Activated T-helper 17 cell treated with anti-CD3 and anti-CD28 coated beads, Interleukin-2, amount 50 U/mL, for 72 hours (primary cell): Measurements from ENCODE around the gene BIRC3. TPM values are rescaled to one million over a fixed set of nuclear protein-coding genes. Genes with fewer than 3 reads are reported as not detected.
"Not testable (repeated sequence)": the region's sequence is repeated elsewhere in the genome, so short reads cannot be mapped to it uniquely, and the experiment has no call there.

Experiments
- ATAC-seq: fragments of 150-1000 bp; cut with Tn5 transposase; replicated peaks from 2 replicates; pipeline ENCODE4 v1.10.0; 2021; ENCODE audit warnings: mild to moderate bottlenecking, moderate library complexity
- H3K27ac Mint-ChIP-seq: one replicate; pipeline ENCODE4 v1.8.0; 2022; ENCODE audit warnings: mixed read lengths
- H3K27me3 Mint-ChIP-seq: one replicate; pipeline ENCODE4 v1.8.0; 2022; ENCODE audit warnings: mixed read lengths
- H3K36me3 Mint-ChIP-seq: one replicate; pipeline ENCODE4 v1.8.0; 2022; ENCODE audit warnings: low read depth, mild to moderate bottlenecking, mixed read lengths
- H3K4me1 Mint-ChIP-seq: one replicate; pipeline ENCODE4 v1.8.0; 2022; ENCODE audit warnings: mixed read lengths
- H3K4me3 Mint-ChIP-seq: one replicate; pipeline ENCODE4 v1.8.0; 2022; ENCODE audit warnings: mild to moderate bottlenecking, mixed read lengths
- H3K9me3 Mint-ChIP-seq: one replicate; pipeline ENCODE4 v1.8.0; 2022; ENCODE audit warnings: mixed read lengths
- total RNA-seq, 2 donors: library from RNA; stranded (reverse); gene quantifications; one replicate each; pipeline ENCODE4 v1.2.3, GENCODE V29; 2022

Gene BIRC3
- total RNA-seq, 2 donors from 2014 or later, result 124 to 355 TPM

GRCh38 chr11:102328748-102329147, 11.5 kb downstream of the BIRC3 start:
- no peak for ATAC-seq
- peaks cover 100% of the 10 kb centered on the region for H3K36me3 Mint-ChIP-seq
- no peaks in the 10 kb centered on the region for H3K27me3 Mint-ChIP-seq
- H3K9me3 Mint-ChIP-seq, result no peaks in the 10 kb centered on the region
- peaks cover 20% of the 10 kb centered on the region for H3K4me1 Mint-ChIP-seq
- H3K27ac Mint-ChIP-seq, result no peak overlapping the region
- H3K4me3 Mint-ChIP-seq, result no peak overlapping the region

- Mint-ChIP-seq H3K4me3 (no peak overlapping the region), H3K27ac (no peak overlapping the region), H3K4me1 (peaks cover 14% of the 10 kb centered on the region), H3K9me3 (no peaks in the 10 kb centered on the region), H3K36me3 (peaks cover 100% of the 10 kb centered on the region), H3K27me3 (no peaks in the 10 kb centered on the region)
- ATAC-seq, result no peak
Measured at GRCh38 chr11:102330231-102330630, 12.9 kb downstream of the BIRC3 start.

- H3K9me3 Mint-ChIP-seq, result no peaks in the 10 kb centered on the region
- H3K36me3 Mint-ChIP-seq, result peaks cover 100% of the 10 kb centered on the region
- H3K4me3 Mint-ChIP-seq, result no peak overlapping the region
- H3K27me3 Mint-ChIP-seq, result no peaks in the 10 kb centered on the region
- peaks cover 14% of the 10 kb centered on the region for H3K4me1 Mint-ChIP-seq
- no peak for ATAC-seq
- peak overlapping the region; percentile 68 for H3K27ac Mint-ChIP-seq
Measured at GRCh38 chr11:102331341-102331740, 14.1 kb downstream of the BIRC3 start.

- Mint-ChIP-seq H3K4me1 (peaks cover 14% of the 10 kb centered on the region), H3K4me3 (peak overlapping the region; percentile 3), H3K27me3 (no peaks in the 10 kb centered on the region), H3K36me3 (peaks cover 100% of the 10 kb centered on the region), H3K27ac (peak overlapping the region; percentile 68), H3K9me3 (no peaks in the 10 kb centered on the region)
- peak; percentile 78 for ATAC-seq
Measured at GRCh38 chr11:102332611-102332994, 15.3 kb downstream of the BIRC3 start.

GRCh38 chr11:102338479-102339010, 21.3 kb downstream of the BIRC3 start:
- no peaks in the 10 kb centered on the region for H3K27me3 Mint-ChIP-seq
- H3K27ac Mint-ChIP-seq, result peak overlapping the region; percentile 56
- peaks cover 52% of the 10 kb centered on the region for H3K36me3 Mint-ChIP-seq
- H3K4me3 Mint-ChIP-seq, result peak overlapping the region; percentile 6
- H3K4me1 Mint-ChIP-seq, result peaks cover 26% of the 10 kb centered on the region
- ATAC-seq, result no peak
- H3K9me3 Mint-ChIP-seq, result no peaks in the 10 kb centered on the region

- ATAC-seq, H3K4me3 Mint-ChIP-seq, H3K27me3 Mint-ChIP-seq, H3K27ac Mint-ChIP-seq, H3K9me3 Mint-ChIP-seq: not testable (repeated sequence)
- peaks cover 32% of the 10 kb centered on the region for H3K36me3 Mint-ChIP-seq
- peaks cover 32% of the 10 kb centered on the region for H3K4me1 Mint-ChIP-seq
Measured at GRCh38 chr11:102341311-102341710, 24.0 kb downstream of the BIRC3 start.

- peak; percentile 28 for ATAC-seq
- Mint-ChIP-seq H3K9me3 (no peaks in the 10 kb centered on the region), H3K27ac (no peak overlapping the region), H3K4me3 (no peak overlapping the region), H3K4me1 (peaks cover 32% of the 10 kb centered on the region), H3K27me3 (no peaks in the 10 kb centered on the region), H3K36me3 (peaks cover 32% of the 10 kb centered on the region)
Measured at GRCh38 chr11:102341844-102342318, 24.6 kb downstream of the BIRC3 start.

- ATAC-seq, result no peak
Measured at GRCh38 chr11:102343809-102344208, 26.5 kb downstream of the BIRC3 start.

GRCh38 chr11:102345904-102346303, 28.6 kb downstream of the BIRC3 start:
- Mint-ChIP-seq H3K4me1 (peaks cover 29% of the 10 kb centered on the region), H3K36me3 (peaks cover 49% of the 10 kb centered on the region), H3K27me3 (no peaks in the 10 kb centered on the region), H3K9me3 (no peaks in the 10 kb centered on the region), H3K4me3 (peak overlapping the region; percentile 90), H3K27ac (peak overlapping the region; percentile 93)
- ATAC-seq, result peak; percentile 25

More at GRCh38 chr11:102343809-102344208, 26.5 kb downstream of the BIRC3 start:
- H3K4me1 Mint-ChIP-seq, result peaks cover 24% of the 10 kb centered on the region
- H3K36me3 Mint-ChIP-seq, result peaks cover 29% of the 10 kb centered on the region
- H3K27me3 Mint-ChIP-seq, result no peaks in the 10 kb centered on the region
- H3K9me3 Mint-ChIP-seq, result no peaks in the 10 kb centered on the region
- H3K4me3 Mint-ChIP-seq, result no peak overlapping the region
- H3K27ac Mint-ChIP-seq, result peak overlapping the region; percentile 0

GRCh38 chr11:102346456-102346747, 29.1 kb downstream of the BIRC3 start:
- H3K4me3 Mint-ChIP-seq, result peak overlapping the region; percentile 90
- peaks cover 28% of the 10 kb centered on the region for H3K4me1 Mint-ChIP-seq
- H3K9me3 Mint-ChIP-seq, result no peaks in the 10 kb centered on the region
- H3K27ac Mint-ChIP-seq, result peak overlapping the region; percentile 93
- H3K27me3 Mint-ChIP-seq, result no peaks in the 10 kb centered on the region
- ATAC-seq, result no peak
- H3K36me3 Mint-ChIP-seq, result peaks cover 54% of the 10 kb centered on the region

- peak; percentile 84 for ATAC-seq
- peaks cover 24% of the 10 kb centered on the region for H3K4me1 Mint-ChIP-seq
- peak within 1 kb of the TSS; percentile 90 for H3K4me3 Mint-ChIP-seq
- no peaks in the 10 kb centered on the region for H3K27me3 Mint-ChIP-seq
- peak within 1 kb of the TSS; percentile 93 for H3K27ac Mint-ChIP-seq
- H3K9me3 Mint-ChIP-seq, result no peaks in the 10 kb centered on the region
- H3K36me3 Mint-ChIP-seq, result peaks cover 59% of the 10 kb centered on the region
Measured at GRCh38 chr11:102346748-102347461, 29.6 kb downstream of the BIRC3 start, which contains the start of gene BIRC2. BIRC2 (plus strand) TSS chr11:102347214; CDS start chr11:102349855, 2,641 bp downstream.

GRCh38 chr11:102347462-102348370, 30.4 kb downstream of the BIRC3 start:
- Mint-ChIP-seq H3K27me3 (no peaks in the 10 kb centered on the region), H3K4me1 (peaks cover 22% of the 10 kb centered on the region), H3K36me3 (peaks cover 67% of the 10 kb centered on the region), H3K4me3 (peak overlapping the region; percentile 90), H3K27ac (peak overlapping the region; percentile 93), H3K9me3 (no peaks in the 10 kb centered on the region)
- ATAC-seq, result peak; percentile 9

GRCh38 chr11:102357116-102357515, 39.8 kb downstream of the BIRC3 start:
- Mint-ChIP-seq H3K27me3 (no peaks in the 10 kb centered on the region), H3K9me3 (no peaks in the 10 kb centered on the region)

GRCh38 chr11:102359372-102359771, 42.1 kb downstream of the BIRC3 start:
- H3K27ac Mint-ChIP-seq, result no peak overlapping the region
- peaks cover 34% of the 10 kb centered on the region for H3K4me1 Mint-ChIP-seq
- H3K4me3 Mint-ChIP-seq, result no peak overlapping the region
- H3K9me3 Mint-ChIP-seq, result no peaks in the 10 kb centered on the region
- peaks cover 99% of the 10 kb centered on the region for H3K36me3 Mint-ChIP-seq
- no peaks in the 10 kb centered on the region for H3K27me3 Mint-ChIP-seq
- ATAC-seq, result no peak

More at GRCh38 chr11:102357116-102357515, 39.8 kb downstream of the BIRC3 start:
- Mint-ChIP-seq H3K36me3 (peaks cover 99% of the 10 kb centered on the region), H3K4me1 (peaks cover 34% of the 10 kb centered on the region), H3K27ac (no peak overlapping the region), H3K4me3 (no peak overlapping the region)
- no peak for ATAC-seq
